Muscle of arm (tissue), 12 donors: ENCODE data around the gene RNGTT. TPM values are rescaled to one million over a fixed set of nuclear protein-coding genes. Genes with fewer than 3 reads are reported as not detected.

Experiments
- DNase-seq: peaks from one replicate; pipeline ENCODE4 v3.0.0-alpha.2; 2013
- polyA plus RNA-seq, 12 donors: library from polyadenylated mRNA; unstranded; fragments of 120-200 nt; gene quantifications; one replicate each; pipeline ENCODE4 v1.2.1, GENCODE V29; 2013; ENCODE audit not compliant: insufficient read length in 12 of 12

RNGTT gene
- polyA plus RNA-seq, 12 donors = 9.8 to 17.2 (median 12.5) TPM; not detected in 1

GRCh38 chr6:88662653-88663174 is 300.7 kb downstream of the RNGTT start:
- DNase-seq = no peak

GRCh38 chr6:88662163-88662580 is 301.2 kb downstream of the RNGTT start:
- no peak for DNase-seq

GRCh38 chr6:88661136-88661535 is 302.3 kb downstream of the RNGTT start:
- no peak for DNase-seq

GRCh38 chr6:88655586-88655985 is 307.8 kb downstream of the RNGTT start:
- no peak for DNase-seq

- DNase-seq = no peak
These were observed 309.5 kb downstream of the RNGTT start for GRCh38 chr6:88653936-88654335.

GRCh38 chr6:88651400-88651799 is 312.0 kb downstream of the RNGTT start:
- DNase-seq = no peak

- DNase-seq = no peak
These were observed 312.4 kb downstream of the RNGTT start for GRCh38 chr6:88650979-88651378.

GRCh38 chr6:88650029-88650619 is 313.3 kb downstream of the RNGTT start:
- no peak for DNase-seq

- peak; percentile 7 for DNase-seq
These were observed 322.1 kb downstream of the RNGTT start for GRCh38 chr6:88641178-88641903.

- no peak for DNase-seq
These were observed 325.5 kb downstream of the RNGTT start for GRCh38 chr6:88637761-88638545.

GRCh38 chr6:88636871-88637270 is 326.5 kb downstream of the RNGTT start:
- DNase-seq = no peak

- no peak for DNase-seq
These were observed 329.6 kb downstream of the RNGTT start for GRCh38 chr6:88633782-88634181.

GRCh38 chr6:88631830-88632229 is 331.6 kb downstream of the RNGTT start:
- no peak for DNase-seq

- no peak for DNase-seq
These were observed 333.5 kb downstream of the RNGTT start for GRCh38 chr6:88629838-88630494.

GRCh38 chr6:88626460-88626859 is 337.0 kb downstream of the RNGTT start:
- DNase-seq = no peak

GRCh38 chr6:88623531-88623930 is 339.9 kb downstream of the RNGTT start:
- DNase-seq = no peak

- DNase-seq = no peak
These were observed 343.5 kb downstream of the RNGTT start for GRCh38 chr6:88619951-88620350.

- DNase-seq = no peak
These were observed 347.0 kb downstream of the RNGTT start for GRCh38 chr6:88616380-88616779.

- DNase-seq = no peak
These were observed 349.0 kb downstream of the RNGTT start for GRCh38 chr6:88614316-88614877.

GRCh38 chr6:88612631-88613030 is 350.8 kb downstream of the RNGTT start:
- no peak for DNase-seq

- no peak for DNase-seq
These were observed 351.7 kb downstream of the RNGTT start for GRCh38 chr6:88611721-88612120.

- DNase-seq = no peak
These were observed 353.4 kb downstream of the RNGTT start for GRCh38 chr6:88609983-88610382.
